WERI-Rb-1 (cell line): ENCODE measurements around the gene SCN3A.

Experiments used
- DNase-seq: peaks from one replicate; pipeline ENCODE4 v3.0.0-alpha.2; 2020
- H3K27ac ChIP-seq: fragments of 250-450 bp; sonication (Bioruptor Pico); 2 replicates; pipeline ENCODE4 v1.5.1; 2020; ENCODE audit warnings: mild to moderate bottlenecking, moderate library complexity
- H3K27me3 ChIP-seq: fragments of 250-450 bp; sonication (Bioruptor Pico); 2 replicates; pipeline ENCODE4 v1.5.1; 2021; ENCODE audit warnings: mild to moderate bottlenecking, low read depth, moderate library complexity; ENCODE audit not compliant: insufficient read depth, severe bottlenecking
- H3K36me3 ChIP-seq: fragments of 250-450 bp; sonication (Bioruptor Pico); 2 replicates; pipeline ENCODE4 v1.5.1; 2020; ENCODE audit warnings: mild to moderate bottlenecking, moderate library complexity
- H3K4me3 ChIP-seq: 2 replicates; pipeline ENCODE4 v1.5.1; 2011; ENCODE audit warnings: low read depth, mild to moderate bottlenecking, control low read depth, low read length
- H3K9me3 ChIP-seq: fragments of 250-450 bp; sonication (Bioruptor Pico); 2 replicates; pipeline ENCODE4 v1.5.1; 2021; ENCODE audit warnings: mild to moderate bottlenecking, moderate library complexity; ENCODE audit not compliant: severe bottlenecking
- CTCF ChIP-seq: IDR thresholded peaks from 2 replicates; pipeline ENCODE4 v1.5.1; 2011; ENCODE audit warnings: low read depth, mild to moderate bottlenecking, control low read depth, inconsistent platforms, low read length

Gene SCN3A

GRCh38 chr2:165070076-165070475, 133.8 kb downstream of the SCN3A start:
- H3K27me3 ChIP-seq, result no peaks in the 10 kb centered on the region
- DNase-seq, result no peak
- H3K9me3 ChIP-seq, result peaks cover under 1% of the 10 kb centered on the region
- H3K4me3 ChIP-seq, result no peak overlapping the region
- no peaks in the 10 kb centered on the region for H3K36me3 ChIP-seq
- H3K27ac ChIP-seq, result no peak overlapping the region
- TF ChIP-seq CTCF, result no peak

GRCh38 chr2:165069151-165069550, 134.7 kb downstream of the SCN3A start:
- no peaks in the 10 kb centered on the region for H3K27me3 ChIP-seq
- H3K4me3 ChIP-seq, result no peak overlapping the region
- H3K36me3 ChIP-seq, result no peaks in the 10 kb centered on the region
- H3K27ac ChIP-seq, result no peak overlapping the region
- no peak for DNase-seq
- no peaks in the 10 kb centered on the region for H3K9me3 ChIP-seq
- TF ChIP-seq CTCF, result no peak

GRCh38 chr2:165068487-165068757, 135.4 kb downstream of the SCN3A start:
- no peak for DNase-seq
- Histone ChIP-seq H3K27me3 (no peaks in the 10 kb centered on the region), H3K27ac (peak overlapping the region; percentile 40), H3K9me3 (no peaks in the 10 kb centered on the region), H3K36me3 (no peaks in the 10 kb centered on the region), H3K4me3 (peak overlapping the region; percentile 50)
- no peak for TF ChIP-seq CTCF

GRCh38 chr2:165067643-165068486, 136.0 kb downstream of the SCN3A start:
- no peak for TF ChIP-seq CTCF
- Histone ChIP-seq H3K27ac (peak overlapping the region; percentile 40), H3K27me3 (no peaks in the 10 kb centered on the region), H3K9me3 (no peaks in the 10 kb centered on the region), H3K4me3 (peak overlapping the region; percentile 50), H3K36me3 (no peaks in the 10 kb centered on the region)
- DNase-seq, result peak; percentile 90

GRCh38 chr2:165064743-165065142, 139.1 kb downstream of the SCN3A start:
- TF ChIP-seq CTCF, result no peak
- no peaks in the 10 kb centered on the region for H3K27me3 ChIP-seq
- H3K9me3 ChIP-seq, result no peaks in the 10 kb centered on the region
- DNase-seq, result no peak
- no peaks in the 10 kb centered on the region for H3K36me3 ChIP-seq
- H3K4me3 ChIP-seq, result no peak overlapping the region
- H3K27ac ChIP-seq, result no peak overlapping the region

GRCh38 chr2:165060411-165060810, 143.4 kb downstream of the SCN3A start:
- TF ChIP-seq CTCF, result no peak
- H3K27ac ChIP-seq, result no peak overlapping the region
- no peaks in the 10 kb centered on the region for H3K27me3 ChIP-seq
- H3K4me3 ChIP-seq, result no peak overlapping the region
- H3K9me3 ChIP-seq, result no peaks in the 10 kb centered on the region
- no peaks in the 10 kb centered on the region for H3K36me3 ChIP-seq
- DNase-seq, result no peak
